GM18951 (cell line): ENCODE measurements around the gene C17orf107.

Experiments used
- POLR2A ChIP-seq: IDR thresholded peaks from 4 replicates; pipeline ENCODE4 v1.6.1; 2011; ENCODE audit warnings: mild to moderate bottlenecking; ENCODE audit not compliant: insufficient read length, insufficient read depth; ENCODE audit errors: extremely low read depth
- in situ Hi-C: fragments of 300-500 bp; cut with MboI; formaldehyde crosslinking; loops from one replicate; pipeline ENCODE4 v1.12.0; 2022; ENCODE audit warnings: low sequenced_read_pairs, mixed read lengths, inconsistent platforms; ENCODE audit not compliant: unreplicated experiment

The C17orf107 gene

GRCh38 chr17:4938688-4939545, 39.6 kb downstream of the C17orf107 start:
- no peak for TF ChIP-seq POLR2A
- in situ Hi-C loops: no loop called here

GRCh38 chr17:4939546-4939795, 40.1 kb downstream of the C17orf107 start:
- in situ Hi-C loops: no loop called here
- no peak for TF ChIP-seq POLR2A

GRCh38 chr17:4939796-4940554, 40.6 kb downstream of the C17orf107 start, which contains the start of the genes RNF167 and SLC25A11:
TSS of gene RNF167 (plus strand) at chr17:4940268. CDS start at chr17:4940910, 642 bp downstream.
TSS of gene SLC25A11 (minus strand) at chr17:4940046. CDS start at chr17:4939910, 136 bp downstream.
- in situ Hi-C loops: no loop called here

GRCh38 chr17:4940555-4941318, 41.4 kb downstream of the C17orf107 start:
- TF ChIP-seq POLR2A: no peak
- in situ Hi-C loops: no loop called here

More at GRCh38 chr17:4939796-4940554, 40.6 kb downstream of the C17orf107 start, which contains the start of the genes RNF167 and SLC25A11:
- TF ChIP-seq POLR2A: peak; percentile 97

GRCh38 chr17:4941319-4941610, 41.9 kb downstream of the C17orf107 start:
- in situ Hi-C loops: no loop called here
- no peak for TF ChIP-seq POLR2A

- TF ChIP-seq POLR2A: no peak
- in situ Hi-C loops: no loop called here
Observed at GRCh38 chr17:4942760-4943508, 43.6 kb downstream of the C17orf107 start.

GRCh38 chr17:4944163-4944553, 44.8 kb downstream of the C17orf107 start:
- in situ Hi-C loops: no loop called here
- TF ChIP-seq POLR2A: peak; percentile 33

- no peak for TF ChIP-seq POLR2A
Observed at GRCh38 chr17:4944554-4945175, 45.3 kb downstream of the C17orf107 start.

GRCh38 chr17:4945176-4945943, 46.0 kb downstream of the C17orf107 start:
- TF ChIP-seq POLR2A: peak; percentile 60
- in situ Hi-C loops: no loop called here

More at GRCh38 chr17:4944554-4945175, 45.3 kb downstream of the C17orf107 start:
- in situ Hi-C loops: no loop called here

GRCh38 chr17:4945944-4946280, 46.6 kb downstream of the C17orf107 start:
- in situ Hi-C loops: no loop called here
- no peak for TF ChIP-seq POLR2A

GRCh38 chr17:4946312-4946976, 47.1 kb downstream of the C17orf107 start:
- in situ Hi-C loops: no loop called here
- TF ChIP-seq POLR2A: peak; percentile 42
